HepG2 (cell line): ENCODE data around the gene EPDR1. TPM values are rescaled to one million over a fixed set of nuclear protein-coding genes. Genes with fewer than 3 reads are reported as not detected.
A peak's percentile ranks its signal among the peaks of the same experiment; 100 is the strongest.

Experiments
- CAMTA2 ChIP-seq: sonication (generic); formaldehyde crosslinking; IDR thresholded peaks from 2 replicates; pipeline ENCODE4 v1.4.0; 2020; ENCODE audit warnings: mild to moderate bottlenecking, missing genetic modification reagents, borderline replicate concordance
- CENPT ChIP-seq: sonication (generic); formaldehyde crosslinking; IDR thresholded peaks from 2 replicates; pipeline ENCODE4 v1.8.0; 2022; ENCODE audit warnings: low read depth, mild to moderate bottlenecking, moderate library complexity, missing genetic modification reagents
- DR1 ChIP-seq: sonication (generic); formaldehyde crosslinking; IDR thresholded peaks from 2 replicates; pipeline ENCODE4 v1.8.0; 2021; ENCODE audit warnings: mild to moderate bottlenecking, missing genetic modification reagents, inconsistent platforms
- GMEB1 ChIP-seq: sonication (generic); formaldehyde crosslinking; IDR thresholded peaks from 2 replicates; pipeline ENCODE4 v1.5.1; 2020; ENCODE audit warnings: missing genetic modification reagents, mild to moderate bottlenecking, borderline replicate concordance
- MAFG ChIP-seq: sonication (generic); formaldehyde crosslinking; IDR thresholded peaks from 2 replicates; pipeline ENCODE4 v1.5.1; 2020; ENCODE audit warnings: mild to moderate bottlenecking, missing genetic modification reagents
- MAZ ChIP-seq, 2 experiments: sonication (generic) in 1 of 2; formaldehyde crosslinking in 1 of 2; IDR thresholded peaks; 2 replicates each; pipeline versions ENCODE4 v1.5.0 to v1.6.1; 2012 to 2020; ENCODE audit warnings: low read depth in 2 of 2, mild to moderate bottlenecking in 2 of 2, borderline replicate concordance in 1 of 2, improper control_type of control experiment in 1 of 2, low read length in 1 of 2, missing genetic modification reagents in 1 of 2, moderate library complexity in 1 of 2
- MLXIP ChIP-seq: sonication (generic); formaldehyde crosslinking; IDR thresholded peaks from 2 replicates; pipeline ENCODE4 v1.9.0; 2021; ENCODE audit warnings: missing genetic modification reagents, borderline replicate concordance
- MTA1 ChIP-seq: sonication (generic); formaldehyde crosslinking; IDR thresholded peaks from 2 replicates; pipeline ENCODE4 v1.4.0; 2020; ENCODE audit warnings: missing genetic modification reagents, mild to moderate bottlenecking, borderline replicate concordance
- ONECUT2 ChIP-seq: sonication (generic); formaldehyde crosslinking; IDR thresholded peaks from 2 replicates; pipeline ENCODE4 v1.4.0; 2020; ENCODE audit warnings: missing genetic modification reagents
- SMARCE1 ChIP-seq: fragments of 450-650 bp; IDR thresholded peaks from 2 replicates; pipeline ENCODE4 v1.6.1; 2017; ENCODE audit warnings: borderline replicate concordance
- UBTF ChIP-seq: sonication (generic); formaldehyde crosslinking; IDR thresholded peaks from 2 replicates; pipeline ENCODE4 v1.4.0; 2020; ENCODE audit warnings: mild to moderate bottlenecking, missing genetic modification reagents
- ZBTB39 ChIP-seq: sonication (generic); formaldehyde crosslinking; IDR thresholded peaks from 2 replicates; pipeline ENCODE4 v1.5.0; 2020; ENCODE audit warnings: missing genetic modification reagents
- ZBTB44 ChIP-seq: sonication (generic); formaldehyde crosslinking; IDR thresholded peaks from 2 replicates; pipeline ENCODE4 v1.4.0; 2020; ENCODE audit warnings: missing genetic modification reagents
- ZFP37 ChIP-seq: sonication (generic); formaldehyde crosslinking; IDR thresholded peaks from 2 replicates; pipeline ENCODE4 v1.4.0; 2020; ENCODE audit warnings: missing genetic modification reagents, borderline replicate concordance
- ZNF235 ChIP-seq: sonication (generic); formaldehyde crosslinking; IDR thresholded peaks from 2 replicates; pipeline ENCODE4 v1.8.1; 2023; ENCODE audit warnings: mild to moderate bottlenecking, missing genetic modification reagents, borderline replicate concordance
- ZNF335 ChIP-seq: sonication (generic); formaldehyde crosslinking; IDR thresholded peaks from 2 replicates; pipeline ENCODE4 v1.4.0; 2020; ENCODE audit warnings: missing genetic modification reagents
- ZNF572 ChIP-seq: sonication (generic); formaldehyde crosslinking; IDR thresholded peaks from 2 replicates; pipeline ENCODE4 v1.5.1; 2020; ENCODE audit warnings: mild to moderate bottlenecking, missing genetic modification reagents
- polyA plus RNA-seq, 8 experiments: library from polyadenylated mRNA; depleted of rRNA in 3 of 8; stranded (reverse) in 7 of 8; unstranded in 1 of 8; fragments of >200 nt; fragmentation: Illumina TruSeq in 4 of 8; extraction: Trizol in 4 of 8; gene quantifications; 2 replicates each; pipeline versions ENCODE4 v1.2.1 to v1.2.3, GENCODE V29; 2011 to 2016; ENCODE audit warnings: low read depth in 4 of 8, missing spikeins in 1 of 8, mixed read lengths in 1 of 8; ENCODE audit not compliant: insufficient read depth in 1 of 8
- total RNA-seq, 5 experiments: library from RNA; depleted of rRNA; stranded (reverse); fragments of >200 nt; fragmentation: Illumina TruSeq; extraction: Trizol; gene quantifications; 2 replicates each; pipeline ENCODE4 v1.2.3, GENCODE V29; 2016; ENCODE audit warnings: low read depth in 1 of 5

EPDR1 gene
- total and polyA plus RNA-seq, 2 of the 13 experiments (the other 11 are each of a cell fraction or from before 2014, with no cell fraction given): 38.3 to 50.2 TPM

- TF ChIP-seq ZNF235 (CRISPR knock-in tag) (no peak), CENPT (CRISPR knock-in tag) (0 out of 2 replicates have a peak, but pooled peaks have one; percentile 92), ZBTB44 (CRISPR knock-in tag) (no peak), SMARCE1 (no peak), ZNF572 (CRISPR knock-in tag) (no peak), ZFP37 (CRISPR knock-in tag) (no peak), UBTF (CRISPR knock-in tag) (no peak; the same call in 1 of the 2 replicates), CAMTA2 (CRISPR knock-in tag) (no peak), MLXIP (no peak), DR1 (0 out of 2 replicates have a peak, but pooled peaks have one; percentile 28), ONECUT2 (CRISPR knock-in tag) (no peak), GMEB1 (peak; percentile 17; the same call in 1 of the 2 replicates), ZNF335 (CRISPR knock-in tag) (no peak), MAFG (CRISPR knock-in tag) (no peak), ZBTB39 (no peak), MAZ (IDR thresholded peaks at IDR 0.05; ENCODE audit: borderline replicate concordance, low read depth, low read length) (no peak), MAZ (CRISPR knock-in tag; IDR thresholded peaks at IDR 0.05; ENCODE audit: low read depth) (0 out of 2 replicates have a peak, but pooled peaks have one; percentile 3), MTA1 (0 out of 2 replicates have a peak, but pooled peaks have one; percentile 29)
Measured at GRCh38 chr7:37916017-37916672, 4.3 kb upstream of the EPDR1 start (continued).
